Breast epithelium (tissue), 4 donors: ENCODE measurements around the gene HBG1. TPM values are rescaled to one million over a fixed set of nuclear protein-coding genes. Genes with fewer than 3 reads are reported as not detected.

ENCODE experiments used
- DNase-seq, 2 donors: peaks; one replicate each; pipeline ENCODE4 v3.0.0-alpha.2; 2019; ENCODE audit warnings: low spot score in 2 of 2
- H3K27ac ChIP-seq, 2 donors: fragments of 200-600 bp; sonication (generic) in 1 of 2; one replicate each; pipeline ENCODE4 v1.5.1; 2016 to 2019; ENCODE audit warnings: mild to moderate bottlenecking in 1 of 2
- H3K27me3 ChIP-seq, 2 donors: fragments of 200-600 bp; sonication (generic) in 1 of 2; one replicate each; pipeline versions ENCODE4 v1.5.1 to v1.6.0; 2017 to 2019; ENCODE audit warnings: control low read depth in 1 of 2, mild to moderate bottlenecking in 1 of 2
- H3K36me3 ChIP-seq: fragments of 200-600 bp; one replicate; pipeline ENCODE4 v1.5.1; 2019
- H3K4me1 ChIP-seq, 2 donors: fragments of 200-600 bp; sonication (generic); one replicate each; pipeline ENCODE4 v1.5.1; 2016 to 2019; ENCODE audit warnings: control low read depth in 1 of 2
- H3K4me3 ChIP-seq, 3 donors: fragments of 200-600 bp; sonication (generic); 1 replicate in 2 of 3; 2 replicates in 1 of 3; pipeline ENCODE4 v1.5.1; 2016 to 2019; ENCODE audit warnings: mild to moderate bottlenecking in 3 of 3, moderate library complexity in 2 of 3
- H3K9me3 ChIP-seq, 2 donors: fragments of 200-600 bp; sonication (generic) in 1 of 2; one replicate each; pipeline ENCODE4 v1.5.1; 2016 to 2019; ENCODE audit warnings: control low read depth in 1 of 2
- POLR2A ChIP-seq: fragments of 450-650 bp; IDR thresholded peaks from one replicate; pipeline ENCODE4 v1.6.1; 2016; ENCODE audit warnings: antibody characterized with exemption, mild to moderate bottlenecking, moderate library complexity
- POLR2AphosphoS5 ChIP-seq, 3 donors: sonication (generic); formaldehyde crosslinking; IDR thresholded peaks; one replicate each; pipeline ENCODE4 v1.6.1; 2017; ENCODE audit warnings: antibody characterized with exemption in 3 of 3
- intact Hi-C: fragments of 100-400 bp; cut with DNase I; formaldehyde crosslinking; loops from one replicate; pipeline ENCODE4 v1.15.1; 2023; ENCODE audit warnings: low total_unique reads
- total RNA-seq, 3 donors: library from RNA; depleted of rRNA; stranded (reverse); fragments of >200 nt; gene quantifications; one replicate each; pipeline ENCODE4 v1.1.0, GENCODE V29; 2016
- TF ChIP-seq, protein P1 (sequence below), 3 donors: fragments of 450-650 bp; IDR thresholded peaks; one replicate each; pipeline ENCODE4 v1.5.1; 2016 to 2017; ENCODE audit warnings: antibody characterized with exemption in 3 of 3, mild to moderate bottlenecking in 3 of 3, moderate library complexity in 3 of 3

HBG1 gene
- total RNA-seq, 3 donors from 2014 or later: not detected

DNA sequence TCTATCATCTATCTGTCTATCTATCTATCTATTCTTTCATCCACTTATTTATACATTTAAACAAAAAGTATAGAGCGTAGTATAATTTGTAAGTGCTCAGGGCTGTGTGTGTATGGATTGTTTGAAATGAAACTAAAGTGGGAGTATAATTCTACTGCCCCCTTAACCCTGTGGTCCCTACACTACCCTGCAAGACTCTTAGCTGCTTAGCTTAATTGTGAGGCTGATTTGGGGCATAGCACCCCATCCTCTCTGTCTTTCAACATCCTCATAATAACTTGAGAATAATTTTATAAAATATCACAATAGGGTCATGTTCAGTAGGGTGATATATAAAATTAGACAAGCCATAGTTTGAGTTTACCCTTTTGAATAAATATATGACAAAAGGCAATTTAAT is 40.4 kb upstream of the HBG1 start:
- no peak overlapping the region for H3K4me3 ChIP-seq
- no peaks in the 10 kb centered on the region for H3K36me3 ChIP-seq
- H3K9me3 ChIP-seq: no peaks in the 10 kb centered on the region
- no peak overlapping the region for H3K27ac ChIP-seq
- intact Hi-C loops: no loop called here
- no peak for TF ChIP-seq POLR2AphosphoS5 (IDR thresholded peaks at IDR 0.05)
- TF ChIP-seq, protein P1, sequence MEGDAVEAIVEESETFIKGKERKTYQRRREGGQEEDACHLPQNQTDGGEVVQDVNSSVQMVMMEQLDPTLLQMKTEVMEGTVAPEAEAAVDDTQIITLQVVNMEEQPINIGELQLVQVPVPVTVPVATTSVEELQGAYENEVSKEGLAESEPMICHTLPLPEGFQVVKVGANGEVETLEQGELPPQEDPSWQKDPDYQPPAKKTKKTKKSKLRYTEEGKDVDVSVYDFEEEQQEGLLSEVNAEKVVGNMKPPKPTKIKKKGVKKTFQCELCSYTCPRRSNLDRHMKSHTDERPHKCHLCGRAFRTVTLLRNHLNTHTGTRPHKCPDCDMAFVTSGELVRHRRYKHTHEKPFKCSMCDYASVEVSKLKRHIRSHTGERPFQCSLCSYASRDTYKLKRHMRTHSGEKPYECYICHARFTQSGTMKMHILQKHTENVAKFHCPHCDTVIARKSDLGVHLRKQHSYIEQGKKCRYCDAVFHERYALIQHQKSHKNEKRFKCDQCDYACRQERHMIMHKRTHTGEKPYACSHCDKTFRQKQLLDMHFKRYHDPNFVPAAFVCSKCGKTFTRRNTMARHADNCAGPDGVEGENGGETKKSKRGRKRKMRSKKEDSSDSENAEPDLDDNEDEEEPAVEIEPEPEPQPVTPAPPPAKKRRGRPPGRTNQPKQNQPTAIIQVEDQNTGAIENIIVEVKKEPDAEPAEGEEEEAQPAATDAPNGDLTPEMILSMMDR (IDR thresholded peaks at IDR 0.05): no peak
- no peak for TF ChIP-seq POLR2A
- H3K27me3 ChIP-seq: no peaks in the 10 kb centered on the region
- H3K4me1 ChIP-seq: no peaks in the 10 kb centered on the region
- DNase-seq: no peak

- no peak for DNase-seq
- no peaks in the 10 kb centered on the region for H3K4me1 ChIP-seq
- no peaks in the 10 kb centered on the region for H3K27me3 ChIP-seq
- no peak for TF ChIP-seq POLR2A
- TF ChIP-seq, protein P1 (IDR thresholded peaks at IDR 0.05): no peak
- no peak for TF ChIP-seq POLR2AphosphoS5 (IDR thresholded peaks at IDR 0.05)
- H3K36me3 ChIP-seq: no peaks in the 10 kb centered on the region
- intact Hi-C loops: no loop called here
- no peak overlapping the region for H3K27ac ChIP-seq
- H3K4me3 ChIP-seq: no peak overlapping the region
- H3K9me3 ChIP-seq: no peaks in the 10 kb centered on the region
Measured at GRCh38 chr11:5289696-5290095, 40.0 kb upstream of the HBG1 start.

DNA sequence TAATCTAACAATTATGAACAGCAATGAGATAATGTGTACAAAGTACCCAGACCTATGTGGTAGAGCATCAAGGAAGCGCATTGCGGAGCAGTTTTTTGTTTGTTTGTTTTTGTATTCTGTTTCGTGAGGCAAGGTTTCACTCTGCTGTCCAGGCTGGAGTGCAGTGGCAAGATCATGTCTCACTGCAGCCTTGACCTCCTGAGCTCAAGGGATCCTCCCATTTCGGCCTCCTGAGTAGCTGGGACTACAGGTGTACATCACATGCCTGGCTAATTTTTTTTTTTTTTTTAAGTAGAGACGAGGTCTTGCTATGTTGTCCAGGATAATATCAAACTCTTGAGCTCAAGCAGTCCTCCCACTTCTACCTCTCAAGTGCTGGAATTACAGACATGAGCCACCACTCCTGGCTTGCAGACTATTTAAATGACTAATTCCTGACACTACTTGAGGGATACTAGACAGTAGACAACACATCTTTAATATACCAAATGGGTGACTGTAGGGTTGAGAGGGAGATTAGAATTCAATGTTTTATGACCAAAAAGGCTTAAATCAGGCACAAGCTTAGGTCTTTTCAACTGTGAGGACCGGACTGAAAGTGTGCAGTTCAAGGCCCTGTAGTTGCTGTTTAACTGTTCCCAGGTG is 39.4 kb upstream of the HBG1 start:
- Histone ChIP-seq H3K4me3 (no peak overlapping the region), H3K4me1 (no peaks in the 10 kb centered on the region), H3K27me3 (no peaks in the 10 kb centered on the region), H3K36me3 (no peaks in the 10 kb centered on the region), H3K9me3 (no peaks in the 10 kb centered on the region), H3K27ac (no peak overlapping the region)
- no peak for DNase-seq
- intact Hi-C loops: no loop called here
- TF ChIP-seq POLR2AphosphoS5 (IDR thresholded peaks at IDR 0.05) (no peak), POLR2A (no peak)
- TF ChIP-seq, protein P1 (IDR thresholded peaks at IDR 0.05): no peak

DNA sequence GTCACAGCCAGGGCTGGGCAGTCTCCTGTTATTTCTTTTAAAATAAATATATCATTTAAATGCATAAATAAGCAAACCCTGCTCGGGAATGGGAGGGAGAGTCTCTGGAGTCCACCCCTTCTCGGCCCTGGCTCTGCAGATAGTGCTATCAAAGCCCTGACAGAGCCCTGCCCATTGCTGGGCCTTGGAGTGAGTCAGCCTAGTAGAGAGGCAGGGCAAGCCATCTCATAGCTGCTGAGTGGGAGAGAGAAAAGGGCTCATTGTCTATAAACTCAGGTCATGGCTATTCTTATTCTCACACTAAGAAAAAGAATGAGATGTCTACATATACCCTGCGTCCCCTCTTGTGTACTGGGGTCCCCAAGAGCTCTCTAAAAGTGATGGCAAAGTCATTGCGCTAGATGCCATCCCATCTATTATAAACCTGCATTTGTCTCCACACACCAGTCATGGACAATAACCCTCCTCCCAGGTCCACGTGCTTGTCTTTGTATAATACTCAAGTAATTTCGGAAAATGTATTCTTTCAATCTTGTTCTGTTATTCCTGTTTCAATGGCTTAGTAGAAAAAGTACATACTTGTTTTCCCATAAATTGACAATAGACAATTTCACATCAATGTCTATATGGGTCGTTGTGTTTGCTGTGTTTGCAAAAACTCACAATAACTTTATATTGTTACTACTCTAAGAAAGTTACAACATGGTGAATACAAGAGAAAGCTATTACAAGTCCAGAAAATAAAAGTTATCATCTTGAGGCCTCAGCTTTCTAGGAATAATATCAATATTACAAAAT is 38.6 kb upstream of the HBG1 start:
- intact Hi-C loops: no loop called here

More for the DNA sequence above, 38.6 kb upstream of the HBG1 start:
- H3K27ac ChIP-seq: no peak overlapping the region
- no peaks in the 10 kb centered on the region for H3K27me3 ChIP-seq
- DNase-seq: no peak
- H3K4me3 ChIP-seq: no peak overlapping the region
- TF ChIP-seq, protein P1 (IDR thresholded peaks at IDR 0.05): no peak
- TF ChIP-seq POLR2AphosphoS5 (IDR thresholded peaks at IDR 0.05): no peak
- TF ChIP-seq POLR2A: no peak
- H3K9me3 ChIP-seq: no peaks in the 10 kb centered on the region
- no peaks in the 10 kb centered on the region for H3K4me1 ChIP-seq
- no peaks in the 10 kb centered on the region for H3K36me3 ChIP-seq
